GM18498 (cell line): ENCODE results near the gene RABL2A.
"Not testable (repeated sequence)": the region's sequence is repeated elsewhere in the genome, so short reads cannot be mapped to it uniquely, and the experiment has no call there.

ENCODE experiments used
- ATAC-seq: cut with Tn5 transposase; IDR thresholded peaks from one replicate; pipeline ENCODE4 v1.9.1; 2021; ENCODE audit warnings: mild to moderate bottlenecking, moderate library complexity; ENCODE audit not compliant: unreplicated experiment

RABL2A gene

GRCh38 chr2:113677330-113677729, 50.3 kb downstream of the RABL2A start:
- ATAC-seq, result no peak

- no peak for ATAC-seq
These were observed 52.4 kb downstream of the RABL2A start for GRCh38 chr2:113679457-113679856.

DNA sequence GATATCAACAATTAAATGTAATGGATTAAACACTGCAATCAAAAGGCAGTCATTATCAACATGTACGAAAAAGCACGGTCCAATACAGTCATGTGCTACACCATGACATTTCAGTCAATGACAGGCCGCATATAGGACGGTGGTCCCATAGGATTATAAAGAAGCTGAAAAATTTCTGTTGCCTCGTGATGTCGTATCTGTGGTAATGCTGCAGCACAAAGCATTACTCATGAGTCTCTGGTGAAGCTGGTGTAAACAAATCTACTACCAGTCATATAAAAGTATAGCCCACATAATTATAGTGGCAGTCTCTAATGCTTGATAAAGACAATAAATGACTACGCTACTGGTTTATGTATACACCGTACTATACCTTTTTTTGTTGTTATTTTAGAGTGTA, 58.4 kb downstream of the RABL2A start:
- ATAC-seq, result no peak

GRCh38 chr2:113686537-113686936, 59.5 kb downstream of the RABL2A start:
- ATAC-seq, result no peak

GRCh38 chr2:113690871-113691270, 63.8 kb downstream of the RABL2A start:
- ATAC-seq, result not testable (repeated sequence)
